Lung microvascular endothelial cell (primary cell): ENCODE measurements around the gene COX14. TPM values are rescaled to one million over a fixed set of nuclear protein-coding genes. Genes with fewer than 3 reads are reported as not detected.
A peak's percentile ranks its signal among the peaks of the same experiment; 100 is the strongest.
"Not testable (repeated sequence)": the region's sequence is repeated elsewhere in the genome, so short reads cannot be mapped to it uniquely, and the experiment has no call there.

Experiments
- DNase-seq, 2 donors: peaks; one replicate each; pipeline versions ENCODE4 v3.0.0 to v3.0.0-alpha.2; 2010; ENCODE audit warnings: low read depth in 2 of 2
- total RNA-seq: library from RNA; depleted of rRNA; stranded (reverse); fragments of >200 nt; gene quantifications from 2 replicates; pipeline ENCODE4 v1.2.1, GENCODE V29; 2014

The COX14 gene
- total RNA-seq, 1 donor from 2014 or later: 72.4 TPM

DNA sequence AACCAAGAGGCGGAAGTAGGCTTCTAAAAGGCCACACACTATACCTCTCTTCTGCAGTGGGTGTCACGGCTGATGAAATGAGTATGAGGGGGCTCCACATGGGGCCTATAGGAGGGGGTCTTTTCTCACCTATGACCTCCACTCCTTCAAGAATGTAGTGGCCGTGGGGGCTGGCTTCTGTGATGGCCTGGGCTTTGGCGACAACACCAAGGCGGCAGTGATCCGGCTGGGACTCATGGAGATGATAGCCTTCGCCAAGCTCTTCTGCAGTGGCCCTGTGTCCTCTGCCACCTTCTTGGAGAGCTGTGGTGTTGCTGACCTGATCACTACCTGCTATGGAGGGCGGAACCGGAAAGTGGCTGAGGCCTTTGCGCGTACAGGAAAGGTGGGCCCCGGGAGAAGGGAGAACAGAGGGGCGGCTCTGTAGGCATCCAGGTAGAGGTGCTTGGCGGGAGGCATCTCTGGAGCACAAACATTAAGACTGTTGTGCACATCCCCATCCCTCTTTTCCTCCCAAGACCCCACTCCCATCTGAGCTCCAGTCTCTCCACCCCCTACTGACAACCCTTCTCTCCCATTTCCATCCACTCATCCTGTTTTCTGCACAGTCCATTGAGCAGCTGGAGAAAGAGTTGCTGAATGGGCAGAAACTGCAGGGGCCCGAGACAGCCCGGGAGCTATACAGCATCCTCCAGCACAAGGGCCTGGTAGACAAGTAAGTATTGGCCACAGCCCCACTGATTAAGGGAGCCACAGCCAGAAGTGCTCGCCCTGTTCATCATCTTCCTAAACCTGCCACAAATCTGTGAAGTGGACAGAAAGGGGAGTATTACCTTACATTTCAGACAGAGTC is 4.4 kb upstream of the COX14 start:
- DNase-seq: no peak

DNA sequence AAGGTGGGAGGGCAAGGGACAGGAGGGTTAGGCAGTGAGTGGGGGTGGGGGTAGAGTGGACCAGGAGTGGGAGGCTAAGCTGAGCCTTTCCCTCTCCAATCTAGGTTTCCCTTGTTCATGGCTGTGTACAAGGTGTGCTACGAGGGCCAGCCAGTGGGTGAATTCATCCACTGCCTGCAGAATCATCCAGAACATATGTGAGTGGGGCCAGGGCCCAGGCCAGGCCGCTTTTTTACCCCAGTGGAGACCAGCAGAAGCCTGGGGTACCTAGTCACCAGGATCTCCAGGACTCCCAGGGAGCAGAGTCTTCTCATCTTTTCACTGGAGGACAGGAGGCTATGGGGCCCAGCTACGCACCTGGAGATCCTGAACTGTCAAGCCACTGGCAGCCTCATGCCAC is 2.7 kb upstream of the COX14 start:
- no peak for DNase-seq

DNA sequence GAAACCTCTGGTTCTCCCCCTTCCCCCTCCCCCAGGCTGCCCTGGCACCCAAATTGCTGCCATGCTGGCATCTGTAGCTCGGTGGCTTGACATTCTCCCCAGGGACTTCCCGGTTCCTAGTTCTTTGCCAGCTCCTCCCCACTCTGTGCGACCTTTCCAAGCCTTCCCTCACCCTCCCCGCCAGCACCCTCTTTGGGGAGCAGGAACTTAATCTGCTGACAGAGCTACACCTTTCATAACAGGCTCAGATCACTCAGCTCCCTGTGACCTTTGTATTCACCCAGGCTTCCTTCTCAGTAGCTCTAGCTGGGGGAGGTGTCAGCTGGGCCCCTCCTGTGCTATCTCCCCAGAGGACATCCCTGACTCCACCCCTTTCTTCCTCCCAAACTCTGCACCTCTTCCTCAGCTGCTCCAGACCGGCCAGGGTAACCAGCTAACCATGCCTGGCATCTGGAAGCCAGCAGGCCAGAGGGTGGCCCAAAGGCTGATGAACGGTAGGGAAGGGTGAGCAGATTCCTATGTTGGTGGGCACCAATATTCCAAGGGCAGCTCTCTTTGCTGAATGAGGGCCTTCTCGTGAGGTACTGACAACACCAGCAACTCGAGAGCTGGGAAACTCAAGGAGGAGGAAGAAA is 1.8 kb upstream of the COX14 start:
- DNase-seq: no peak

DNA sequence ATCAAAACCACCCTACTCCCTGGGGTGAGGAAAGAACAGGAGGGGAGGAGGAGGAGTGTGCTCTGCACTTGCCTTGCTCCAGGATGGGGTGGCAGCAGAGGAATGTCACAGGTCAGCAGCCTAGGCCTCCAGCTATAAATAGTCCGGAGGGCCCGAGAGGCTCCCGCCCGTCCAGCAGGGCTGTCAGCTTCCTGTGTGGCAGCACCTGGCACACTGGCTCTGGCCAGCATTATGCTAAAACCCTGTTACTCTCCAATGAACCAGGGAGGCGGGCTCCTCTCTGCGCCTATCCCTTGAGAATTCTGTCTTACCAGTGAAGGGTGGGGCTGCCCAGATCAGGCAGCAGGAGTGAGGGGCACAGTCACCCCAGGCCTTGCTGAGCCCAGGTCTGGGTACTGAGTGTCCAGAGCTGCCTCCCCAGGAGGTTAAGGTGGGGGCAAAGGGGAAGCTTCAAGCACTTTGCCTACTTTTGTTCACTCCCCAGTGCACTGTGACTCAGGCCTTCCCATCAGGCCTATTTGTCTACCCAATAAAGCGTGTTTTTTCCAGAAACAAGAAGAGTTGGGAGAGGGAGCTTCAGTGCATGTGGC is 1.2 kb upstream of the COX14 start:
- DNase-seq: no peak

DNA sequence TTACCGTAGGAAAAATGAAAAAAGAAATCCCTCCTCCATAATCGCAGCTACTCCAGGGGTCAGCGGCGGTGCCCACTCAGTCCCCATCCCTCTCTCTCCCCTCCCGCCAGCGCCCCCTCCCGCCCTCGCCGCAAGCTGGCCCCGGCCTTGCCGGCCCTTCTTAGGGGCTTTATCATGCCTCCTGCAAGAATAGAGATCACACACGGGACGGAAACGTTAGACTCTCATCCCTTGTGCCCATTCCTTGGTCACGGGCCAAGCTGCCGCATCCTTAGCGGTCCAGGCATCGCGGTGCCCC is 692 bp upstream of the COX14 start:
- DNase-seq: peak in 1 of 2 donors; percentile 19

DNA sequence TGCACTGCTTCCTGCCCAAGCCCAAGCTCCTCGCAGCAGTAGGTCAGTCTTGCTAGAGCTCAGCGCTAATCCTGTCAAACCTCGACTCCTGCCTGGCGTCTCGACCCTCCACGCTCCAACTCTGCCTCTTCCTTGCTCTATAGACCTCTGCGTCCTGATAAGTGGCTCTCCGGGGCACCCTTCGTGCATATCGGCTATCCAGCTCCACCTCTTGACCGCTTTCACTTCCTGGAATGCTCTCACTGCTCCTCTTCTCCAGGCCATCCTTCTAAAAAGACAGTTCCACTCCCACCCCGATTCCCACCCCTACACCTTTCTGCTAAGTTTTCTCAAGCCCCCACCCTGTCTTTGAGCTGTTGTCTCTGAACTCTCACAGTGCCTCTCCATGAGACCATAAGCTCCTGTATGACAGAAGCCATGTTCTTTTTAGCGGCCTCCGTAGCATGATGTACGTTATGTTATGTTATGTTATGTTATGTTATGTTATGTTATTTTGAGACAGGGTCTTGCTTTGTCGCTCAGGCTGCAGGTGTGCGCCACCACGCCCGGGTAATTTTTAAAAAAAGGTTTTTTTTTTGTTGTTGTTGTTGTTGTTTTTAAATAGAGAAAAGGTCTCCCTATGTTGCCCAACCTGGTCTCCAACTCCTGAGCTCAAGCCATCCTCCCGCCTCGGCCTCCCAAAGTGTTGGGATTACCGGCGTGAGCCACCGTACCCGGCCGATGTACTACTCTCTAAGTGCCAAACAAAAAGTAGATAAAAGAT is 601 bp downstream of the COX14 start:
- no peak for DNase-seq

DNA sequence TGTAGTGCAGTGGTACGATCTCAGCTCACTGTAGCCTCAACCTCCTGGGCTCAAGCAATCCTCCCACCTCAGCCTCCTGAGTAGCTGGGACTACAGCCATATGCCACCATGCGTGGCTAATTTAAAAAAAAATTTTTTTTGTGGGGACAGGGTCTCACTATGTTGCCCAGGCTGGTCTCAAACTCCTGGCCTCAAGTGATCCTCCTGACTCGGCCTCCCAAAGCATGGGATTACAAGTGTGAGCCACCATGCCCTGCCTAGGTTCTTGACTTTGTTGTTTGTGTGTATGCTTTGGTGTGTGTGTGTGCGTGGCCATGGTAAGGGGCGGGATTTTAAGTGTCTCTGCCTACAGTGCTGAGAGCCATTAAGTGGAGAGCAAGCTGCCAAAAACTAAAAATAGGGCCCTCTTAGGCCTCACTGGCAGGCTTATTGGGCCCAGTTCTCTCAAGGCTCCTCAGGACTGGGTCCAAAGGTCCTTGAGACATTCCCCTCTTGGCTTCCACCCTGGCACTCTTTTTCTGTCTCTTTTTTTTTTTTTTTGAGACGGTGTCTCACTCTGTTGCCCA is 5.1 kb downstream of the COX14 start:
- no peak for DNase-seq

DNA sequence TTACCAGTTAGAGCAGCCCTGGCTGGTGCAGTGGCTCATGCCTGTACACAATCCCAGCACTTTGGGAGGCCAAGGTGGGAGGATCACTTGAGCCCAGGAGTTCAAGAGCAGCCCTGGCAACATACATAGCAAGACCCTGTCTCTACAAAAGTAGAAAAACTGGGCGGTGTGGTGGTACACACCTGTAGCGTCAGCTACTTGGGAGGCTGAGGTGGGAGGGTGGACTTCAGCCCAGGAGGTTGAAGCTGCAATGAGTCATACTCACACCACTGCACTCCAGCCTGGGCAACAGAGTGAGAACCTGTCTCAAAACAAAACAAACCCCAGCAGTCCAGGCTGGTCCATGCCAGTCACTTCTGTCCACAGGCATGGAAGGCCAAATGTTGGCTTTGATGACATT is 7.4 kb downstream of the COX14 start:
- DNase-seq: no peak

DNA sequence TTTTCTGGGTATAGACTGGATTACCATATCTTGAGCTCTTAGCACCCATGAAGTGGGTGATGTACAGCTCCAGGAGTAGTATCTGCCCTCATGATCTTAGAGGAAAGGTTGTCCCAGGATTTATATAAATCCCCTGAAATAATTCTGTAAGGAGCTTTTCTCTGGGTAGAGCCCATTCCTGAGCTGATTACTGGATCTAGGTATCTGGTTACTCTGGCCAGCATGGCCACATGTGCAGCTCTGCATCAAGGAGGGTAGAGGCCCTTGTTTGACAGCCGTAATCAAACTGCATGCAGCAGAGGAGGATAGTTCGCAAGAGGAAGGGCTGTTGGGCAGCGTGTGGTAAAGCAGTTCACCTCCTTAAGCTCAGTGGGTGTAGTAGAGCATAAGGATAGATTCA is 8.5 kb downstream of the COX14 start:
- DNase-seq: no peak

DNA sequence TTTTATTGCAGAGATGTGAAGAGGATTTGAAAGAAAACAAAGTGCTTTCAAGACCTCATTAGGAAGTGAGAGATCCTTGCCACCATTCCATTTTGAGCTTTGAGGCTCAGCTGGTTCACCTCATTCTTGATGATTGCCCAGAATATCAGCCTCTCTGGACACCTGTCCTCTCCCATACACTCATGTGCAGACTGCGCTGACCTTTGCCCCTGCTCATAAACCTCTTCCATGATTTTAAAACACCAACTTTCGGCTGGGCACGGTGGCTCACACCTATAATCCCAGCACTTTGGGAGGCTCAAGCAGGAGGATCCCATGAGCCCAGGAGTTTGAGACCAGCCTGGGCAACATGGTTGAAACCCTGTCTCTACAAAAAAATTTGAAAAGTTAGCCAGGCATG is 8.9 kb downstream of the COX14 start:
- no peak for DNase-seq

DNA sequence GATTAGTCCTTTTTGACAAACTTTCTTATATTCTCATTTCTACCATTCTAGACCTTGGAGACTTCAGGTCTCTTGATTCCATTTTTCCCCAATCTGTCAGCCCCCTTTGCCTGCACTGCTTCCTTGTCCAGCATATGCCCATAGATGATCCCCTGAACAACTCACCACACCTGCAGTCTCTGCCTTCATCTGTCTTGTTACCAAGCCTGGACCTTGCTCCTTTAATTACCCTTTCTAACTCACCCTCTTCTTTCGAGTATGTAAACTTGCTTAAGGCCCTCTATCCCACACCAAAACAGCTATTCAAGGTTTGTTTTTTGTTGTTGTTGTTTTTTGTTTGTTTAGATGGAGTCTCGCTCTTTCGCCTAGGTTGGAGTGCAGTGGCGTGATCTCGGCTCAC is 9.6 kb downstream of the COX14 start:
- DNase-seq: no peak

DNA sequence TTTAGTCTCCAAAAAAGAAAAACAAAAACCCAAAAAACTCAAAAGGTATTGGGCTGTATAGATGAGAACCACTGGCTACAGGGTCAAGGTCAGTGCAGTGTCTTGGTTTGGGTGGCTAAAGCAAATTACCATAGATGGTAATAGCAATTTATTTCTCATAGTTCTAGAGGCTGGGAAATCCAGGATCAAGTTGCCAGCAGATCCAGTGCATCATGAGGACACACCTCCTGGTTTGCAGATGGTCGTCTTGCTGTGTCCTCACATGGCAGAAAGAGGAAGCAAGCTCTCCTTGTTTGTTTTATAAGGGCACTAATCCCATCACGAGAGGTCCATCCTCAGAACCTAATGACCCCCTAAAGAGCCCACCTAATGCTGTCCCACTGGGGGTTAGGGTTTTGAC is 11.2 kb downstream of the COX14 start:
- DNase-seq: no peak

DNA sequence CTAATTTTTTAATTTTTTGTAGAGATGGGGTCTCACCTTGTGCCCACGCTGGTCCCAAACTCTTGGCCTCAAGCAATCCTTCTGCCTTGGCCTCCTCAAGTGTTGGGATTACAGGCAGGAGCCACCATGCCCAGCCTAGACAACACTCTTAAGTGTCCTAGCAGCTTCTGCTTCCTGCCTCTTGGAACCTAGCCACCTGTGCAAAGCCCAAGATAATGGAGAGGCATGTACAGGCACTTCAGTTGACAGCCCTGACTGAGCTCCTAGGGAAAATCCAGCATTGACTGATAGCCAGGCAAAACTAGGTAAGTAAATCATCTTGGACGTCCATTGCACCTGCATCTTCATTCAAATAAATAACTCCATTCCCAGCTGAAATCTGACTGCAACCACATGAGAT is 15.5 kb downstream of the COX14 start:
- DNase-seq: no peak

DNA sequence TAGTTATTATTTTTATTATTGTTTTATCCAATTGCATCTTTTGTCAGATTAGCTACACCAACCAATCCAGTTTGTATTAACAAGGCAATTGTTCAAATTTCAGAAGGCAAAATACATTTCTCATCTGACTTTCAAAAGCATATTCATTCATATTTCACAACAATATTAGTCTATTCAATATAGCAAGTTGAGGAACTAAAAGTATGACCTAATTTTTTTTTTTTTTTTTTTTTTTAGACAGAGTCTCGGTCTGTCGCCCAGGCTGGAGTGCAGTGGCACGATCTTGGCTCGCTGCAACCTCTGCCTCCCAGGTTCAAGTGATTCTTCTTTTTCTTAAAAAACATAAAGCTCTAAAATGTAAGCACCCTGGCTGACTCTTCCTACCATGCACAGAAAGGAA is 17.3 kb downstream of the COX14 start:
- no peak for DNase-seq

DNA sequence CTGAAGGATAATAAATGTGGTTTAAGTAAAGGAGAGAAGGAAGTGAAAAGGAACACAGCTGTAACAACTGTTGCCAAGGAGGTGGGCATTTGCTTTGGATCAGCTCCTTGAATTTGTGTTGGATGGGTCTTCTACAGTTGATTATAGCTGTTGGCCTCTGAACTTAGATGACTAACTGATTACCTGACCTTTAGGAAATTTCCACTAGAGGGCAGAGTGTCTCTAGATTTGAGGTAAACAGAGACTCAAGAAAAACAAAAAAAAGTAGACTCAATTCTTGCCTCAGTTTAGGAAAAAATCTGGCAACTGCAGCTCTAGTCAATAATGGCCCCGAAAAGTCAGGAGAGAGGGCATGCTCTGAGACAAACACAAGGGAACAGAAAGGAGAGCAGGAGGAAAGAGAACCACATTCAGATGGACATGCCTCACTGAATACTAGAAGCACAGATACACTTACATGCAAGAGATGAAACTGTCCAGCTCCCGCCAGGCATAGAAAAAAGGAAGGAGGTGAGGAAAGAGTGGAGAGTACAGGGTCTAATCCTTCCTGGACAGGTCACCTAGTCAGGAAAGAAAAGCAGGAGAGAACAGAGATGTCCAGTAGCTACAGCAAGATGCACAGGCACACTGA is 20.6 kb downstream of the COX14 start:
- DNase-seq: peak; percentile 40 to 71

DNA sequence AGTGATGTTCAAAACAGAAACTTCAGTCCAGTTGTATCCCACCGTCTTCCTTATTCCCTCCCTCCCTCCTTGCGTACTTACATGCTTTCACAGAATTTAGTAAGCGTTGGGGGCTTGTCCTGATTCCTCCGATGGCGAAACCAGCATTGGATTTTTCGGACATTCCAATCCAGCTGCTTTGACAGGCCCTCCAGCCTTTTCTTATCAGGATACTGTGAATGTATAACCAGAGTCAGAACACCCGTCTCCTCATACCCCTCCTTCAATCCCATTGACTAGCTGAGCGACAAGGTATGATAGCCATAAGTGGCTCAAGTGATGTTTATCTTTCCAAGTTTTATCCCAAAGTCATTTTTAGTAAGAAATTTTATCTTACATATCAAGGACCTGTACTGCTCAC is 31.0 kb downstream of the COX14 start:
- DNase-seq: no peak

DNA sequence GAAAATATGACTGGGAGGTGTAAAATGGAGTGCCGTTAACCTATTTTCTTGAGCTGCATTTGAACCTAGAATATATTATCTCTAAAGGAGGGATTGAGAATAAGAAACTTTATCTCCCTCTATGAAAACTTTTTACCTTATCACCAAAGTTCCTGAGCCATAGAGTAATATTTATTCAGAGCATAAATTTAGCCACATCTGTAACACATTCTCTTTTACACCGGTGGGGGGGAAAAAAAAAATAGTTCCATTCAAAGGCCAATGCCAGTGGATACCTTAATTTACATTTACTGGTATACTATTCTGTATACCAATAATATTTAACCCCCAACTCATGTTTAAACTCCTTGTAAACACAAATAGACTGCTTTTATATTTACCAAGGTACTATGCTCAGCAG is 33.4 kb downstream of the COX14 start:
- no peak for DNase-seq

DNA sequence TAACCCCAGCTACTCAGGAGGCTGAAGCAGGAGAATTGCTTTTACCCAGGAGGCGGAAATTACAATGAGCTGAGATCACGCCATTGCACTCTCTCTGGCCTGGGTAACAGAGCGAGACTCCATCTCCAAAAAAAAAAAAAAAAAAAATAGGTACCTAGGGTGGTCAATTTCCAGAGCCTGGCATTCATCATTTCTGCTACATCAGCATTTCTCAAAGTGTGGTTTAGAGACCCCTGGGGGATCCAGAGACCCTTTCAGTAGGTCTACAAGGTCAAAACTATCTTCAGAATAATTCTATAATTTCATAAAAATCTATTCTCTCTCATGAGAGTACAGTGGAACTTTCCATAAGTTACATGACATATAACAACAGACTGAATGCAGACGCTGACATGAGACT is 35.2 kb downstream of the COX14 start:
- DNase-seq: no peak

DNA sequence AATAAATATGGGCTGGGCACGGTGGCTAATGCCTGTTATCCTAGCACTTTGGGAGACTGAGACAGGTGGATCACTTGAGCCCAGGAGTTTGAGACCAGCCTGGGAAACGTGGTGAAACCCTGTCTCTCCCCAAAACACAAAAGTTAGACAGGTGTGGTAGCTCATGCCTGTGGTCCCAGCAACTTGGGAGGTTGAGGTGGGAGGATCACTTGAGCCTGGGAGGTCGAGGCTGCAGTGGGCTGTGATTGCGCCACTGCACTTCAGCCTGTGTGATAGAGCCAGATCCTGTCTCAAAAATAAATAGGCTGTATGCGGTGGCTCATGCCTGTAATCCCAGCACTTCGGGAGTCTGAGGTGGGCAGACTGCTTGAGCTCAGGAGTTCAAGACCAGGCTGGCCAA is 36.0 kb downstream of the COX14 start:
- DNase-seq: not testable (repeated sequence)

DNA sequence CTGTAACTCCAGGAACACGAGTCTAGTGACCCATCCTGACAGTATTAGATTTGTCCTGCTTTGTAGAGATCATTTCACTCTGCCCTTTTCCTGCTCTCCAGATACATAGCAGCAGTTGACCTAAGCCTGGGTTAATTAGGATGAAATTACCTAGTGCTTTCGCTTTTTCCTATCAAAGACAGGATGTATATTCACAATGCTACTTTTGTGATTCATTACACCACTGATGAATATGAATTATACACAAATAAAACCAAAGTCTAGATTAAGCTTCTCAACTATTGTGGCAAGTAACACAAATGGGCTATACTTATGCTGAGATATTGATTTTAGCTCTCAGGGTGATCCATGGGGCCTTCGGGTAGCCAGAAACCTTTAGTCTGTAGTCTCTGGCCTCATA is 37.3 kb downstream of the COX14 start:
- DNase-seq: peak in 1 of 2 donors; percentile 17

DNA sequence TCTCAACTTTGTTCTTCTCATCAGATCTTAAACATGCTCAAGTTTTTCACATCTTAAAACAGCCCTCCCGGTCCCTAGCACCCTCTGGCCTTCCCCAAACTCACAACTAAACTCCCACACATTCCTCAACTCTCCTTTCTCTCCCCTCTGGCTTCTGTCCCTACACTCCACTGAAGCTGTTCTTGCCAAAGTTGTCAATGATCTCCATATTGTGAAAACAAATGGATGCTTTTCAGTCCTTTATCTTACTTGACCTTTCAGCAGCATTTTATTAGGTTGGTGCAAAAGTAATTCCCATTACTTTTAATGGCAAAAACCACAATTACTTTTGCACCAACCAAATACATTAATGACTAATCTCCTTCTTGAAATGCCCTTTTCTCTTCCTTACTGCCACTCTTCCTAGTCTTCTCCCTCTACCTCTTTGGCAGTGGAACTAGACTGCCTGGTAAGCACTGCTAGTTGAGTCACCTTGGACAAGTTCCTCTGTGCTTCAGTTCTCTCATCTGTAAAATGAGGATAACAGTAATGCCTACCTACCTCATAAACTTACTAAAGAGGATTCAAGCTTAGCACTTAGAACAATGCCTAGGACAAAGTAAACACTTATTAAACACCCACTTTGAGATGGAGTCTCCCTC is 39.1 kb downstream of the COX14 start:
- DNase-seq: no peak
